ENCODE measurements around the gene STIM1. TPM values are rescaled to one million over a fixed set of nuclear protein-coding genes. Genes with fewer than 3 reads are reported as not detected.
A peak's percentile ranks its signal among the peaks of the same experiment; 100 is the strongest.
"Not testable (repeated sequence)": the region's sequence is repeated elsewhere in the genome, so short reads cannot be mapped to it uniquely, and the experiment has no call there.

Gene STIM1
- total RNA-seq, 4 donors from 2014 or later: 42.4 to 114 (median 72.8) TPM

DNA sequence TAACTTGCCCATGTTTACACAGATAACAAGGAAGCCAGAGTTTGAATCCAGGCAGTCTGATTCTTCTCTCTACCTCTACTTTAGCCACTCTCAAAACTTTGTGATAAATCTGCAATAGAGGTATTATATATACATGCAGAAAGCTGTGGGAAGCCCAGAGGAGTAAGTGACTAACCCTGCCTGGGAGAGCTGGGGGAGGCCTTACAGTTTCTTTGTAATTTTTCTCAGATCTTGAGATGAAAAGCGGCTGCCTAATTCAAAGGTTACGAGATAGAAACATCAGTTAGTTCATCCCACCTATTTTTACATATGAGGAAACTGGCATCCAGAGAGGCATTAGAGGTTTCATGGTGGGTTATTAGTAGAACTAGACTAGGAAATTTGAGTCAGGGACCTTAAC lies 4.9 kb downstream of the STIM1 start:
- no peaks in the 10 kb centered on the region for H3K9me3 ChIP-seq
- H3K36me3 ChIP-seq: no peaks in the 10 kb centered on the region
- no peak overlapping the region for H3K4me3 ChIP-seq
- peaks cover 13 to 82% (median 40%) of the 10 kb centered on the region in 3 donors for H3K4me1 ChIP-seq
- 93% methylated on average over 2 of the region's 2 CpGs for WGBS, 2 donors (ENCODE audit: low coverage in 1 of 2)
- peak overlapping the region in 1 of 4 donors; percentile 99 for H3K27ac ChIP-seq
- no peak for ATAC-seq
- no peaks in the 10 kb centered on the region for H3K27me3 ChIP-seq
- TF ChIP-seq POLR2A (IDR thresholded peaks at IDR 0.05) (no peak), EP300 (IDR thresholded peaks at IDR 0.05) (no peak), POLR2AphosphoS5 (IDR thresholded peaks at IDR 0.05) (no peak)
- TF ChIP-seq, protein P1, sequence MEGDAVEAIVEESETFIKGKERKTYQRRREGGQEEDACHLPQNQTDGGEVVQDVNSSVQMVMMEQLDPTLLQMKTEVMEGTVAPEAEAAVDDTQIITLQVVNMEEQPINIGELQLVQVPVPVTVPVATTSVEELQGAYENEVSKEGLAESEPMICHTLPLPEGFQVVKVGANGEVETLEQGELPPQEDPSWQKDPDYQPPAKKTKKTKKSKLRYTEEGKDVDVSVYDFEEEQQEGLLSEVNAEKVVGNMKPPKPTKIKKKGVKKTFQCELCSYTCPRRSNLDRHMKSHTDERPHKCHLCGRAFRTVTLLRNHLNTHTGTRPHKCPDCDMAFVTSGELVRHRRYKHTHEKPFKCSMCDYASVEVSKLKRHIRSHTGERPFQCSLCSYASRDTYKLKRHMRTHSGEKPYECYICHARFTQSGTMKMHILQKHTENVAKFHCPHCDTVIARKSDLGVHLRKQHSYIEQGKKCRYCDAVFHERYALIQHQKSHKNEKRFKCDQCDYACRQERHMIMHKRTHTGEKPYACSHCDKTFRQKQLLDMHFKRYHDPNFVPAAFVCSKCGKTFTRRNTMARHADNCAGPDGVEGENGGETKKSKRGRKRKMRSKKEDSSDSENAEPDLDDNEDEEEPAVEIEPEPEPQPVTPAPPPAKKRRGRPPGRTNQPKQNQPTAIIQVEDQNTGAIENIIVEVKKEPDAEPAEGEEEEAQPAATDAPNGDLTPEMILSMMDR (IDR thresholded peaks at IDR 0.05): no peak

DNA sequence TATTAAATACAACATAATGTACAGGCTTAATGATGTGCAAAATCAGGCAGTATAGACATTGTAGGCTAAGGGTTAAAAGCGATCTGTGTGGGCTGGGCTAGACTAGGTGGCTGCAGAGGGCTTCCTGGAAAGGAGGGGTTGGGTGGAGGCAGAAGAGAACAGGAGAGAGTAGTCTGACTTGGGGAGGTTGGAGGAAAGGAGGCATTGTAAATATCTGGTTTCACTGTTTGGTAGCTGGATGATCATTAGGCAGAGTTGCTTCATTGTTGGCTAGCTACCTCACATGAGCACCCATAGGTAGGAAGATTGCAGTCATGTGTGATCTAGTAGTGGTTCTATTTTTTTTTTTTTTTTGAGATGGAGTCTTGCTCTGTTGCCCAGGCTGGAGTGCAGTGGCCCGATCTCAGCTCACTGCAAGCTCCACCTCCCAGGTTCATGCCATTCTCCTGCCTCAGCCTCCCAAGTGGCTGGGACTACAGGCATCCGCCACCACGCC lies 5.5 kb downstream of the STIM1 start:
- not testable (repeated sequence) for H3K27me3 ChIP-seq, H3K27ac ChIP-seq, H3K36me3 ChIP-seq, H3K4me3 ChIP-seq, ATAC-seq, H3K9me3 ChIP-seq
- 82 to 83% methylated on average over 2 to 4 of the region's 4 CpGs for WGBS, 2 donors (ENCODE audit: low coverage in 1 of 2)
- peaks cover 17 to 87% (median 46%) of the 10 kb centered on the region in 3 donors for H3K4me1 ChIP-seq

DNA sequence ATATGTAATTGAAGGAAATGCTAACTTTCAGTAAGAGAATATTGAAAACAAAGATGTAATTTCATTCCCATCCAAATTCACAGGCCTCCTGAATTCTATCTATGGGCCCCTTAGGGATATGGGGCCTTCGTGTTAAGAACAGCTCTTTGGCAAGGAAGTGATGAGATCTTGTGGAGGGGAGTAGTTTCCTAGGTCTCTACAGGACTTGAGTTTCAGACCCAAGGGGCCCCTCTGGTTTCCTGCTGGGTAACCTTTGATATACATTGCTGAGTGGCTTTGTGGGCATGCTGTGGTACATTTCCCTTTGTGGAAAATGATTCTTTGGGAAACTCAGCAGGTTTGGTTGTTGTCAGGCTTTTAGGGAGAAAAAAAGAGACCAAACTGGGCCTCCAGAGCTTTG lies 6.2 kb downstream of the STIM1 start:
- H3K4me3 ChIP-seq: no peak overlapping the region

DNA sequence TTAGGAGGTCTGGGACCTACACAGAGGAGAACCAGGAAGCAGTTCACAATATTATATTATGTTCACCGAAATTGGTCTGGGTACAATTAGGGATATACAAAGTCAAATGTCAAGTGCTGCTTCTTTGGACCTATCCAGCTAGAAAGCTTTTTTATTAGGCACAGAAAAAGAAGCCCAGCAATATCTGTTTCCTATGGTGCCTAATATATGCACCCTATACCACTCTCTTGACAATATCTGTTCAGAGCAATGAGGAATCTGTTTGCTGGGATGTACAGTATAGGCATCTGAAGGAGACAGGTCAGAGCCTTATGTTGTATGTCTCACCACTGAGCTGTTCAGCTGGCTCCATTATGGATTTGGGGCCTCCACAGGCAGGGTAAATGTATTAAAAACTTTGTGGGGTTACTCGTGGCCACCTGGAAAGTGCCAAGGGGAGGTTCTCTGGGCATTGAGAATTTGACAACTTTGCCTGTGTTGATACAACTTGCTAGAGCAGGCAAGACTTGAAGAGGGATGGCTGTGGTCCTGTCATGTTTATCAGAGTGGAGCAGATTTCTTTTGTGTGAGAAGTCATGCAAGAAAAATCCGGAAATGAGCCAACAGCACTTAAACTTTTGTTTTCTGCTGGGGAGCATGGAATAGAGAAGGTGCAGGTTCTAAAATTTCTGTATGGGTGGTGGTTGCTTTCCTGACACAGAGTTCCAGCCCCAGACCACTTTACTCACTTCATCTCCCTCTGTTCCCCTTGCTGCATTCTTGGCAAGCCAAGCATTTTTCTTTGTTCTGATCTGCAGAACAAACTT lies 10.1 kb downstream of the STIM1 start:
- Histone ChIP-seq H3K4me1 (peaks cover 17 to 79% (median 42%) of the 10 kb centered on the region in 3 donors), H3K9me3 (no peaks in the 10 kb centered on the region), H3K4me3 (no peak overlapping the region), H3K36me3 (no peaks in the 10 kb centered on the region), H3K27me3 (no peaks in the 10 kb centered on the region), H3K27ac (peak overlapping the region; percentile 35 to 64 (median 56))
- WGBS, 2 donors (ENCODE audit: low coverage in 1 of 2): 11 to 27% methylated on average over 2 to 3 of the region's 3 CpGs
- TF ChIP-seq, protein P1 (IDR thresholded peaks at IDR 0.05): no peak
- TF ChIP-seq POLR2AphosphoS5 (IDR thresholded peaks at IDR 0.05) (no peak), EP300 (IDR thresholded peaks at IDR 0.05) (no peak), POLR2A (IDR thresholded peaks at IDR 0.05) (no peak)
- ATAC-seq: peak; percentile 24

More for the DNA sequence above, 6.2 kb downstream of the STIM1 start:
- Histone ChIP-seq H3K27ac (no peak overlapping the region), H3K27me3 (no peaks in the 10 kb centered on the region), H3K4me1 (peaks cover 17 to 89% (median 52%) of the 10 kb centered on the region in 3 donors), H3K9me3 (no peaks in the 10 kb centered on the region), H3K36me3 (no peaks in the 10 kb centered on the region)
- no peak for TF ChIP-seq POLR2AphosphoS5 (IDR thresholded peaks at IDR 0.05)
- TF ChIP-seq POLR2A (IDR thresholded peaks at IDR 0.05): no peak
- TF ChIP-seq EP300 (IDR thresholded peaks at IDR 0.05): no peak
- TF ChIP-seq, protein P1 (IDR thresholded peaks at IDR 0.05): no peak
- 18 to 63% methylated on average over 1 of the region's 1 CpG for WGBS, 2 donors (ENCODE audit: low coverage in 1 of 2)
- ATAC-seq: no peak

DNA sequence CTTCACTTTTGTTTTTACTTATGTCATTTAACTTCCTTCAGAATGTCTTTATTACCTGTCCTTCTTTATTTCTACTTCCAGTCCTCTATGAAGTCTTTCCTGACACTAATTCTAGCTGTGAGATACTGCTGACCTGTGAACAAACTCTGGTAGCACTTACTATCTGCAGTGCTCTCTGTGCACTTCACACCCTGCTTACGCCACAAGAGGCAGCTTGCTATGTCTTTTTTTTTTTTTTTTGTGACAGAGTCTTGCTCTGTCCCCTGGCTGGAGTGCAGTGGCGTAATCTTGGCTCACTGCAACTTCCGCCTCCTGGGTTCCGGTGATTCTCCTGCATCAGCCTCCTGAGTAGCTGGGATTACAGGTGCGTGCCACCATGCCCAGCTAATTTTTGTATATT lies 10.7 kb downstream of the STIM1 start:
- peak; percentile 30 for ATAC-seq
- H3K4me1 ChIP-seq: peaks cover 17 to 76% (median 42%) of the 10 kb centered on the region in 3 donors
- no peak for TF ChIP-seq EP300 (IDR thresholded peaks at IDR 0.05)
- TF ChIP-seq, protein P1 (IDR thresholded peaks at IDR 0.05): no peak
- TF ChIP-seq POLR2A (IDR thresholded peaks at IDR 0.05): no peak
- TF ChIP-seq POLR2AphosphoS5 (IDR thresholded peaks at IDR 0.05): no peak
- no peaks in the 10 kb centered on the region for H3K27me3 ChIP-seq
- H3K36me3 ChIP-seq: no peaks in the 10 kb centered on the region
- 80 to 82% methylated on average over 5 of the region's 5 CpGs for WGBS, 2 donors (ENCODE audit: low coverage in 1 of 2)
- no peak overlapping the region for H3K4me3 ChIP-seq
- peak overlapping the region in 2 of 4 donors; percentile 50 to 64 for H3K27ac ChIP-seq
- no peaks in the 10 kb centered on the region for H3K9me3 ChIP-seq

Measured in gastroesophageal sphincter (tissue), 4 donors.